ENCODE results near the gene SDF2L1.
A peak's percentile ranks its signal among the peaks of the same experiment; 100 is the strongest.
"Not testable (repeated sequence)": the region's sequence is repeated elsewhere in the genome, so short reads cannot be mapped to it uniquely, and the experiment has no call there.

The SDF2L1 gene

GRCh38 chr22:21641789-21642583 lies at the start of gene SDF2L1:
TSS of gene SDF2L1 (plus strand) at chr22:21642302. CDS start at chr22:21642337, 35 bp downstream.
- Histone ChIP-seq H3K27me3 (ENCODE audit: control insufficient read depth in 1 of 2, insufficient read depth in 2 of 2, low read length in 2 of 2) (no peaks in the 10 kb centered on the region), H3K4me3 (ENCODE audit: low read length in 2 of 2) (peak within 1 kb of the TSS; percentile 87 to 88), H3K9ac (ENCODE audit: low read length in 2 of 2) (peak within 1 kb of the TSS; percentile 64 to 73), H3K27ac (ENCODE audit: low read length) (peak within 1 kb of the TSS; percentile 46), H3K9me3 (ENCODE audit: control insufficient read depth in 2 of 2, low read length in 2 of 2) (no peaks in the 10 kb centered on the region), H3K36me3 (ENCODE audit: control insufficient read depth in 2 of 2, insufficient read depth in 2 of 2, low read length in 2 of 2) (peaks cover 0 to 4% of the 10 kb centered on the region in 2 donors), H3K4me1 (ENCODE audit: control insufficient read depth, insufficient read depth, low read length) (peaks cover 23% of the 10 kb centered on the region)

- no peak overlapping the region for H3K27ac ChIP-seq (ENCODE audit: low read length)
- H3K36me3 ChIP-seq (ENCODE audit: control insufficient read depth in 2 of 2, insufficient read depth in 2 of 2, low read length in 2 of 2): peaks cover 22 to 26% of the 10 kb centered on the region in 2 donors
- H3K4me1 ChIP-seq (ENCODE audit: control insufficient read depth, insufficient read depth, low read length): peaks cover 36% of the 10 kb centered on the region
These were observed 49.7 kb upstream of the SDF2L1 start for GRCh38 chr22:21592422-21592821.

GRCh38 chr22:21593406-21594232 lies 48.5 kb upstream of the SDF2L1 start:
- Histone ChIP-seq H3K27ac (ENCODE audit: low read length) (no peak overlapping the region), H3K36me3 (ENCODE audit: control insufficient read depth in 2 of 2, insufficient read depth in 2 of 2, low read length in 2 of 2) (peaks cover 20 to 26% of the 10 kb centered on the region in 2 donors), H3K4me3 (ENCODE audit: low read length in 2 of 2) (no peak overlapping the region), H3K9me3 (ENCODE audit: control insufficient read depth in 2 of 2, low read length in 2 of 2) (no peaks in the 10 kb centered on the region), H3K4me1 (ENCODE audit: control insufficient read depth, insufficient read depth, low read length) (peaks cover 31% of the 10 kb centered on the region), H3K9ac (ENCODE audit: low read length in 2 of 2) (no peak overlapping the region), H3K27me3 (ENCODE audit: control insufficient read depth in 1 of 2, insufficient read depth in 2 of 2, low read length in 2 of 2) (no peaks in the 10 kb centered on the region)

More at GRCh38 chr22:21592422-21592821, 49.7 kb upstream of the SDF2L1 start:
- H3K9ac ChIP-seq (ENCODE audit: low read length in 2 of 2): no peak overlapping the region
- no peaks in the 10 kb centered on the region for H3K27me3 ChIP-seq (ENCODE audit: control insufficient read depth in 1 of 2, insufficient read depth in 2 of 2, low read length in 2 of 2)
- H3K9me3 ChIP-seq (ENCODE audit: control insufficient read depth in 2 of 2, low read length in 2 of 2): no peaks in the 10 kb centered on the region
- H3K4me3 ChIP-seq (ENCODE audit: low read length in 2 of 2): no peak overlapping the region

GRCh38 chr22:21594865-21595452 lies 47.1 kb upstream of the SDF2L1 start:
- Histone ChIP-seq H3K9ac (ENCODE audit: low read length in 2 of 2) (no peak overlapping the region), H3K9me3 (ENCODE audit: control insufficient read depth in 2 of 2, low read length in 2 of 2) (no peaks in the 10 kb centered on the region), H3K27me3 (ENCODE audit: control insufficient read depth in 1 of 2, insufficient read depth in 2 of 2, low read length in 2 of 2) (no peaks in the 10 kb centered on the region), H3K27ac (ENCODE audit: low read length) (no peak overlapping the region), H3K4me1 (ENCODE audit: control insufficient read depth, insufficient read depth, low read length) (peaks cover 33% of the 10 kb centered on the region), H3K36me3 (ENCODE audit: control insufficient read depth in 2 of 2, insufficient read depth in 2 of 2, low read length in 2 of 2) (peaks cover 20 to 27% of the 10 kb centered on the region in 2 donors), H3K4me3 (ENCODE audit: low read length in 2 of 2) (no peak overlapping the region)

- peaks cover 20 to 27% of the 10 kb centered on the region in 2 donors for H3K36me3 ChIP-seq (ENCODE audit: control insufficient read depth in 2 of 2, insufficient read depth in 2 of 2, low read length in 2 of 2)
- not testable (repeated sequence) for H3K27me3 ChIP-seq (ENCODE audit: control insufficient read depth in 1 of 2, insufficient read depth in 2 of 2, low read length in 2 of 2)
These were observed 45.6 kb upstream of the SDF2L1 start for GRCh38 chr22:21596356-21597135.

GRCh38 chr22:21598302-21598701 lies 43.8 kb upstream of the SDF2L1 start:
- H3K27ac ChIP-seq (ENCODE audit: low read length): no peak overlapping the region
- no peak overlapping the region for H3K9ac ChIP-seq (ENCODE audit: low read length in 2 of 2)
- H3K9me3 ChIP-seq (ENCODE audit: control insufficient read depth in 2 of 2, low read length in 2 of 2): no peaks in the 10 kb centered on the region
- peaks cover 18 to 28% of the 10 kb centered on the region in 2 donors for H3K36me3 ChIP-seq (ENCODE audit: control insufficient read depth in 2 of 2, insufficient read depth in 2 of 2, low read length in 2 of 2)
- H3K4me3 ChIP-seq (ENCODE audit: low read length in 2 of 2): no peak overlapping the region
- no peaks in the 10 kb centered on the region for H3K27me3 ChIP-seq (ENCODE audit: control insufficient read depth in 1 of 2, insufficient read depth in 2 of 2, low read length in 2 of 2)
- H3K4me1 ChIP-seq (ENCODE audit: control insufficient read depth, insufficient read depth, low read length): peaks cover 13% of the 10 kb centered on the region

More at GRCh38 chr22:21596356-21597135, 45.6 kb upstream of the SDF2L1 start:
- not testable (repeated sequence) for H3K9ac ChIP-seq (ENCODE audit: low read length in 2 of 2); H3K9me3 ChIP-seq (ENCODE audit: control insufficient read depth in 2 of 2, low read length in 2 of 2); H3K27ac ChIP-seq (ENCODE audit: low read length); H3K4me3 ChIP-seq (ENCODE audit: low read length in 2 of 2)
- peaks cover 19% of the 10 kb centered on the region for H3K4me1 ChIP-seq (ENCODE audit: control insufficient read depth, insufficient read depth, low read length)

GRCh38 chr22:21599053-21599893 lies 42.8 kb upstream of the SDF2L1 start:
- H3K9me3 ChIP-seq (ENCODE audit: control insufficient read depth in 2 of 2, low read length in 2 of 2): no peaks in the 10 kb centered on the region
- no peak overlapping the region for H3K9ac ChIP-seq (ENCODE audit: low read length in 2 of 2)
- no peaks in the 10 kb centered on the region for H3K27me3 ChIP-seq (ENCODE audit: control insufficient read depth in 1 of 2, insufficient read depth in 2 of 2, low read length in 2 of 2)
- H3K36me3 ChIP-seq (ENCODE audit: control insufficient read depth in 2 of 2, insufficient read depth in 2 of 2, low read length in 2 of 2): peaks cover 9 to 18% of the 10 kb centered on the region in 2 donors
- H3K27ac ChIP-seq (ENCODE audit: low read length): no peak overlapping the region
- no peak overlapping the region for H3K4me3 ChIP-seq (ENCODE audit: low read length in 2 of 2)
- peaks cover 10% of the 10 kb centered on the region for H3K4me1 ChIP-seq (ENCODE audit: control insufficient read depth, insufficient read depth, low read length)

GRCh38 chr22:21602579-21602978 lies 39.5 kb upstream of the SDF2L1 start:
- H3K4me1 ChIP-seq (ENCODE audit: control insufficient read depth, insufficient read depth, low read length): peaks cover 9% of the 10 kb centered on the region
- H3K9me3 ChIP-seq (ENCODE audit: control insufficient read depth in 2 of 2, low read length in 2 of 2): no peaks in the 10 kb centered on the region
- no peak overlapping the region for H3K4me3 ChIP-seq (ENCODE audit: low read length in 2 of 2)

GRCh38 chr22:21603973-21604372 lies 38.1 kb upstream of the SDF2L1 start:
- Histone ChIP-seq H3K4me1 (ENCODE audit: control insufficient read depth, insufficient read depth, low read length) (peaks cover 9% of the 10 kb centered on the region), H3K27me3 (ENCODE audit: control insufficient read depth in 1 of 2, insufficient read depth in 2 of 2, low read length in 2 of 2) (no peaks in the 10 kb centered on the region), H3K36me3 (ENCODE audit: control insufficient read depth in 2 of 2, insufficient read depth in 2 of 2, low read length in 2 of 2) (peaks cover 3 to 6% of the 10 kb centered on the region in 2 donors), H3K9ac (ENCODE audit: low read length in 2 of 2) (no peak overlapping the region), H3K27ac (ENCODE audit: low read length) (no peak overlapping the region), H3K9me3 (ENCODE audit: control insufficient read depth in 2 of 2, low read length in 2 of 2) (no peaks in the 10 kb centered on the region), H3K4me3 (ENCODE audit: low read length in 2 of 2) (no peak overlapping the region)

More at GRCh38 chr22:21602579-21602978, 39.5 kb upstream of the SDF2L1 start:
- Histone ChIP-seq H3K27ac (ENCODE audit: low read length) (no peak overlapping the region), H3K36me3 (ENCODE audit: control insufficient read depth in 2 of 2, insufficient read depth in 2 of 2, low read length in 2 of 2) (peaks cover 3 to 7% of the 10 kb centered on the region in 2 donors), H3K27me3 (ENCODE audit: control insufficient read depth in 1 of 2, insufficient read depth in 2 of 2, low read length in 2 of 2) (no peaks in the 10 kb centered on the region), H3K9ac (ENCODE audit: low read length in 2 of 2) (no peak overlapping the region)
